ENCODE measurements around the gene ZCCHC7. TPM values are rescaled to one million over a fixed set of nuclear protein-coding genes. Genes with fewer than 3 reads are reported as not detected.

The ZCCHC7 gene
- total RNA-seq, 2 donors from 2014 or later: 21.2 to 22.7 TPM

DNA sequence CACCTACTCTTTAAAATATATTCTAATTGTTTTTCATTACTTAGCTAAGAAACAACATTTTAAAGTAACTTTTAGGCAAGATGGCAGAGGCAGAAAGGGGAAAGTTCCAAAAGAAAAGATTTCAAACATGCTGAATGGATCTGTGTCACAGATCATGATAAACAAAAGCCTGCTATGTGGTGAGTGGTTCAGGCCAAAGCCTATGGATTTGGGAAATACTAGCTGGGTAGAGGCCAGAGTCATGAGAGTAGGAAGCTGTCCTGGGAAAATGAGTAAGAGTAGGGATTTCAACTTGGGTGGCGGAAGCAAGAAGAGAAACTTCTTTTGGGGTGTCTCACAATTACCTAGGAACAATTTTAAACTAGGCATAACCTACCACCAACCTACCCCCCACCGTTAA lies 233.4 kb downstream of the ZCCHC7 start:
- Mint-ChIP-seq H3K27ac (no peak overlapping the region), H3K36me3 (ENCODE audit: low read depth) (peaks cover 8% of the 10 kb centered on the region), H3K4me1 (no peaks in the 10 kb centered on the region), H3K9me3 (no peaks in the 10 kb centered on the region), H3K27me3 (ENCODE audit: insufficient read depth) (no peaks in the 10 kb centered on the region), H3K4me3 (no peak overlapping the region)
- H3K9ac ChIP-seq (ENCODE audit: extremely low read depth, low read length, poor library complexity, severe bottlenecking): no peak overlapping the region
- TF ChIP-seq, protein P1, sequence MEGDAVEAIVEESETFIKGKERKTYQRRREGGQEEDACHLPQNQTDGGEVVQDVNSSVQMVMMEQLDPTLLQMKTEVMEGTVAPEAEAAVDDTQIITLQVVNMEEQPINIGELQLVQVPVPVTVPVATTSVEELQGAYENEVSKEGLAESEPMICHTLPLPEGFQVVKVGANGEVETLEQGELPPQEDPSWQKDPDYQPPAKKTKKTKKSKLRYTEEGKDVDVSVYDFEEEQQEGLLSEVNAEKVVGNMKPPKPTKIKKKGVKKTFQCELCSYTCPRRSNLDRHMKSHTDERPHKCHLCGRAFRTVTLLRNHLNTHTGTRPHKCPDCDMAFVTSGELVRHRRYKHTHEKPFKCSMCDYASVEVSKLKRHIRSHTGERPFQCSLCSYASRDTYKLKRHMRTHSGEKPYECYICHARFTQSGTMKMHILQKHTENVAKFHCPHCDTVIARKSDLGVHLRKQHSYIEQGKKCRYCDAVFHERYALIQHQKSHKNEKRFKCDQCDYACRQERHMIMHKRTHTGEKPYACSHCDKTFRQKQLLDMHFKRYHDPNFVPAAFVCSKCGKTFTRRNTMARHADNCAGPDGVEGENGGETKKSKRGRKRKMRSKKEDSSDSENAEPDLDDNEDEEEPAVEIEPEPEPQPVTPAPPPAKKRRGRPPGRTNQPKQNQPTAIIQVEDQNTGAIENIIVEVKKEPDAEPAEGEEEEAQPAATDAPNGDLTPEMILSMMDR (conservative IDR thresholded peaks at IDR 0.05): no peak
- WGBS, 2 experiments (ENCODE audit: insufficient coverage in 1 of 2, insufficient read length in 1 of 2): 88% methylated on average over 2 of the region's 2 CpGs; no CpG with 5 or more reads in 1 of the 2 experiments
- H3K4me1 ChIP-seq (ENCODE audit: control insufficient read depth, insufficient read depth, low read length): no peaks in the 10 kb centered on the region
- no peaks in the 10 kb centered on the region for H3K9me3 ChIP-seq (ENCODE audit: control insufficient read depth, low read length)
- no peak for DNase-seq
- no peak overlapping the region for H3K27ac ChIP-seq (ENCODE audit: low read depth, low read length)
- H3K4me3 ChIP-seq (ENCODE audit: low read length): no peak overlapping the region
- no peaks in the 10 kb centered on the region for H3K36me3 ChIP-seq (ENCODE audit: control insufficient read depth, insufficient read depth, low read length)
- H3K27me3 ChIP-seq (ENCODE audit: control insufficient read depth, insufficient read depth, low read length, poor library complexity, severe bottlenecking): no peaks in the 10 kb centered on the region

DNA sequence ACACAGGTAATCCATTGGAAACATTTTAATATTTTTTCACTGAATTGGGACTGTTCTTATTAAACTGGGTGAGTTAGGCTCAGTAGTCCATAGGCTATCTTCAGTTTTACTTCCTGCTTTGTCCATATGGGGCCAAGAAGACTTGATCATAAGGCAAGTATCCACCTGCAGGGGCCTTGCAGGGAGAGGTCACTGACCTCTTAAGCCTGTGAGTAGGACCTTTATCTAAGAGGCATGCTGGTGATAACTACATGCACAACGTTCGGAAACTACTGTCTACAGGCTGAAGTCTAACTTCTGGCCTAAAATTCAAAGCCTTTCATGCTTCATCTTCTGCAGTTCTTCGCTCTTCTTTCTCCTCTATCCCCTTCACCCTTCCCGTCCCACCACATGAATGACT lies 242.1 kb downstream of the ZCCHC7 start:
- no peaks in the 10 kb centered on the region for H3K27me3 ChIP-seq (ENCODE audit: control insufficient read depth, insufficient read depth, low read length, poor library complexity, severe bottlenecking)
- H3K4me1 ChIP-seq (ENCODE audit: control insufficient read depth, insufficient read depth, low read length): no peaks in the 10 kb centered on the region
- Mint-ChIP-seq H3K4me3 (no peak overlapping the region), H3K27me3 (ENCODE audit: insufficient read depth) (no peaks in the 10 kb centered on the region), H3K36me3 (ENCODE audit: low read depth) (no peaks in the 10 kb centered on the region), H3K4me1 (no peaks in the 10 kb centered on the region), H3K9me3 (no peaks in the 10 kb centered on the region), H3K27ac (no peak overlapping the region)
- H3K36me3 ChIP-seq (ENCODE audit: control insufficient read depth, insufficient read depth, low read length): no peaks in the 10 kb centered on the region
- H3K27ac ChIP-seq (ENCODE audit: low read depth, low read length): no peak overlapping the region
- TF ChIP-seq, protein P1 (conservative IDR thresholded peaks at IDR 0.05): no peak
- no peak overlapping the region for H3K4me3 ChIP-seq (ENCODE audit: low read length)
- WGBS, 2 experiments (ENCODE audit: insufficient coverage in 1 of 2, insufficient read length in 1 of 2): 84 to 96% methylated on average over 4 of the region's 4 CpGs
- H3K9me3 ChIP-seq (ENCODE audit: control insufficient read depth, low read length): no peaks in the 10 kb centered on the region
- no peak for DNase-seq
- no peak overlapping the region for H3K9ac ChIP-seq (ENCODE audit: extremely low read depth, low read length, poor library complexity, severe bottlenecking)

GRCh38 chr9:37363124-37363523 lies 242.8 kb downstream of the ZCCHC7 start:
- Histone ChIP-seq H3K9me3 (ENCODE audit: control insufficient read depth, low read length) (no peaks in the 10 kb centered on the region), H3K4me3 (ENCODE audit: low read length) (no peak overlapping the region), H3K36me3 (ENCODE audit: control insufficient read depth, insufficient read depth, low read length) (no peaks in the 10 kb centered on the region), H3K27me3 (ENCODE audit: control insufficient read depth, insufficient read depth, low read length, poor library complexity, severe bottlenecking) (no peaks in the 10 kb centered on the region), H3K27ac (ENCODE audit: low read depth, low read length) (no peak overlapping the region), H3K9ac (ENCODE audit: extremely low read depth, low read length, poor library complexity, severe bottlenecking) (no peak overlapping the region), H3K4me1 (ENCODE audit: control insufficient read depth, insufficient read depth, low read length) (no peaks in the 10 kb centered on the region)
- Mint-ChIP-seq H3K4me1 (no peaks in the 10 kb centered on the region), H3K4me3 (no peak overlapping the region), H3K36me3 (ENCODE audit: low read depth) (no peaks in the 10 kb centered on the region), H3K27ac (no peak overlapping the region), H3K9me3 (no peaks in the 10 kb centered on the region), H3K27me3 (ENCODE audit: insufficient read depth) (no peaks in the 10 kb centered on the region)
- TF ChIP-seq, protein P1 (conservative IDR thresholded peaks at IDR 0.05): no peak
- WGBS, 2 experiments (ENCODE audit: insufficient coverage in 1 of 2, insufficient read length in 1 of 2): 91 to 97% methylated on average over 4 of the region's 4 CpGs
- peak; percentile 20 for DNase-seq

All from endodermal cell (in vitro differentiated cells).